Lower lobe of right lung (tissue), 2 donors: ENCODE results near the gene TRRAP. TPM values are rescaled to one million over a fixed set of nuclear protein-coding genes. Genes with fewer than 3 reads are reported as not detected.

ENCODE experiments used
- ATAC-seq, 2 donors: fragments of 200-7000 bp; cut with Tn5 transposase; one replicate each; pipeline ENCODE4 v1.9.1; 2020 to 2022; ENCODE audit warnings: mild to moderate bottlenecking in 2 of 2, moderate library complexity in 2 of 2
- DNase-seq: peaks from one replicate; pipeline ENCODE4 v3.0.0-alpha.2; 2020
- H3K27ac ChIP-seq: fragments of 200-600 bp; one replicate; pipeline ENCODE4 v1.8.0; 2022
- H3K27me3 ChIP-seq: fragments of 200-600 bp; one replicate; pipeline ENCODE4 v1.8.0; 2022; ENCODE audit warnings: low read depth
- H3K36me3 ChIP-seq: fragments of 200-600 bp; one replicate; pipeline ENCODE4 v1.8.0; 2022; ENCODE audit warnings: mild to moderate bottlenecking
- H3K4me1 ChIP-seq: fragments of 200-600 bp; one replicate; pipeline ENCODE4 v1.8.0; 2022
- H3K4me3 ChIP-seq: fragments of 200-600 bp; one replicate; pipeline ENCODE4 v1.8.0; 2022; ENCODE audit warnings: mild to moderate bottlenecking
- H3K9me3 ChIP-seq: fragments of 200-600 bp; one replicate; pipeline ENCODE4 v1.8.0; 2022
- CTCF ChIP-seq: fragments of 200-600 bp; IDR thresholded peaks from one replicate; pipeline ENCODE4 v1.8.0; 2022; ENCODE audit warnings: antibody characterized with exemption, mild to moderate bottlenecking
- intact Hi-C: fragments of 100-400 bp; cut with DNase I; formaldehyde crosslinking; loops from one replicate; pipeline ENCODE4 v1.11.0; 2022
- total RNA-seq: library from RNA; stranded (reverse); fragmentation: NEBNext Ultra II Directional; extraction: Animal tissue kit (Norgen Biotek cat#: 25700); gene quantifications from one replicate; pipeline ENCODE4 v1.2.1, GENCODE V29; 2021
- donor health status: DM: no; HTN: yes; CAD: no; lungs with severe emphysema.

TRRAP gene
- total RNA-seq, 1 donor from 2014 or later, result 38.5 TPM

- no peak for DNase-seq
- no peak for TF ChIP-seq CTCF
Measured at GRCh38 chr7:99029466-99030435, 151.4 kb downstream of the TRRAP start.

GRCh38 chr7:99030457-99030856 is 152.1 kb downstream of the TRRAP start:
- Histone ChIP-seq H3K27ac (peak overlapping the region; percentile 33), H3K4me1 (no peaks in the 10 kb centered on the region), H3K4me3 (no peak overlapping the region), H3K9me3 (peaks cover 3% of the 10 kb centered on the region), H3K27me3 (no peaks in the 10 kb centered on the region), H3K36me3 (peaks cover 80% of the 10 kb centered on the region)
- intact Hi-C loops, result no loop called here
- no peak for TF ChIP-seq CTCF
- DNase-seq (no peak), ATAC-seq (no peak)

More at GRCh38 chr7:99029466-99030435, 151.4 kb downstream of the TRRAP start:
- Histone ChIP-seq H3K4me1 (no peaks in the 10 kb centered on the region), H3K27me3 (no peaks in the 10 kb centered on the region), H3K4me3 (no peak overlapping the region), H3K36me3 (peaks cover 73% of the 10 kb centered on the region), H3K9me3 (peaks cover 3% of the 10 kb centered on the region), H3K27ac (peak overlapping the region; percentile 33)
- no peak for ATAC-seq
- intact Hi-C loops, result no loop called here

DNA sequence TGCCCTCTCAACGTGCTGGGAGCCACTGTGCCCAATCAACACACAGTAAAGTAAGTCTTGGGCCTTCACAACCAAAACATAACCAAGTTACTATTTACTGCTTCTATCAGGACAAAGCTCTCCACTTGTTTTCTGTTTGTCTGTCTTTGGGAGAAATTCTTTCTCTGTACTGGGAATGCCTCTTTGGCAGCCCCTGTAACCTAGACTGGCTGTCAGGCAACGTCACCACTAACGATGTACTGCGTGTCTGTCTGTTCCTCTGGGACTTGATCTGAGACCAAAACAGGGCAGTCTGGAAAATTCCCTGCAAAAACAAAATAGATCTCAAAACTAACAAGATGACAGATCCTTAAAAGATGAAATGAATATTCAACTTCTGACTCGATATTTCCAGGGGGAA is 152.6 kb downstream of the TRRAP start:
- no peak for TF ChIP-seq CTCF
- H3K27ac ChIP-seq, result peak overlapping the region; percentile 33

GRCh38 chr7:99031496-99031895 is 153.2 kb downstream of the TRRAP start:
- TF ChIP-seq CTCF, result no peak
- intact Hi-C loops, result no loop called here
- DNase-seq, result no peak
- Histone ChIP-seq H3K4me3 (no peak overlapping the region), H3K36me3 (peaks cover 90% of the 10 kb centered on the region), H3K9me3 (peaks cover 3% of the 10 kb centered on the region), H3K27ac (peak overlapping the region; percentile 36), H3K27me3 (no peaks in the 10 kb centered on the region), H3K4me1 (no peaks in the 10 kb centered on the region)
- no peak for ATAC-seq

More for the DNA sequence above, 152.6 kb downstream of the TRRAP start:
- H3K4me3 ChIP-seq, result no peak overlapping the region
- intact Hi-C loops, result no loop called here
- H3K4me1 ChIP-seq, result no peaks in the 10 kb centered on the region
- H3K36me3 ChIP-seq, result peaks cover 85% of the 10 kb centered on the region
- DNase-seq, result no peak
- no peaks in the 10 kb centered on the region for H3K27me3 ChIP-seq
- H3K9me3 ChIP-seq, result peaks cover 3% of the 10 kb centered on the region
- no peak for ATAC-seq

- Histone ChIP-seq H3K4me3 (no peak overlapping the region), H3K27me3 (no peaks in the 10 kb centered on the region), H3K9me3 (peaks cover 3% of the 10 kb centered on the region), H3K4me1 (no peaks in the 10 kb centered on the region), H3K27ac (no peak overlapping the region), H3K36me3 (peaks cover 100% of the 10 kb centered on the region)
- TF ChIP-seq CTCF, result no peak
- ATAC-seq, result no peak
- intact Hi-C loops, result no loop called here
- DNase-seq, result no peak
Measured at GRCh38 chr7:99032928-99033327, 154.6 kb downstream of the TRRAP start.
